ENCODE data around the gene MOG. TPM values are rescaled to one million over a fixed set of nuclear protein-coding genes. Genes with fewer than 3 reads are reported as not detected.

Gene MOG
- total RNA-seq = 0.31 TPM

DNA sequence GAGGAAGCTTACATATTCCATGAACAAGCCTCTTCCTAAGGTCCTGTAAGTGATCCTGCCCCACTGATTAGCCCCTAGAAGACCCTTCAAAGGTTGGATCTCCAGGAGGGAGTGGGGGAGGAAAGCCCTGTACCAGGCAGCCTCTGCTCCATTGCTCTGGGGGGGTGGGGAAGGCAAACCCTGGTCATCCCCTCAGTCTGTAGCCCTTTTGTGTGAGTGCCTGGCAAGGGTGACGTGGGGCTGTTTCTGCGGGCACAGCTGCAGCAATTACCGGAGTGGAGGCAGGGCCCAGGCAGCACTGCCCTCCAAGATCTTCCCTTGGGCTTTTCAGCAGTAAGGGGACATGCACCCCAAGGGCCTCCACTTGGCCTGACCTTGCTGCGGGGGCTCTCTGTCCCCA, at the start of gene MOG:
TSS of gene MOG (plus strand) at position 295 of the 400 bp plus-strand sequence. CDS start 118 bp downstream, outside the sequence.

DNA sequence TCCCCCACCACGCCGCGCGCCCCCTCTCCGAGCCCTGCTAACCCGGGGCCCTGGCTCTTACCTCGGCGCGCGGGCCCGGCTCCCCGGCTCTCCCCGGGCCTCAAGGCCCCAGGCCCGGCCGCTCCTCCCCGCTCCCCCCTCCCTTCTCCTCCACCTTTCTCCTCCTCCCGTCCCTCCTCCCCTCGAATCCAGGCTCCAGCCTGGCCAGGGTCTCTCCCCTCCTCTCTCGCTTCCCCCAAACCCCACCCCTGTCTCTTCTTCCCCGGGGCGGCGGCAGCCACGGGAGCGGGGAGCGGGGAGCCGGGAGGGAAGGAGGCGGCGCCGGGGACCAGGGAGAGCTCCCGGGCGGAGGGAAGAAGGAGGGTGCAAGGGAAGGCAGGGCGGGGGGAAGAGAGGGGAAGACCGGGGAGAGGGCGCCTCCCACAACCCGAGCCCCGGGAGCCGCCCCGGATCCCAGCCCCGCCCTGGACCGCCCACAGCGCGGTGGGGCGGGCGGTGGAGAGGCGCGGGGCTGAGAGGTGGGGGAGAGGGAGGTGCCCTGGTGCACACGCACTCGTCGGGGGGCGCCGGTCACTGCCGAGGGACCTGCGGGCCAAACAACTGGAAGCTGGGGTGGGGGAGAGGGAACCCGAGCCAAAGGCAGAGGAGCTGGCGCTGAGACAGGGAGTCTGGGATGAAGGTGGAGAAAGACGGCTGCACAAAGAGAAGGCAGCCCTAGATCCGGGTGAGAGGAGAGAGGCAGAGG, 23.9 kb upstream of the MOG start, which contains the start of gene GABBR1:
TSS of gene GABBR1 (minus strand) at position 395 of the 745 bp plus-strand sequence. CDS start 798 bp downstream, outside the sequence.

DNA sequence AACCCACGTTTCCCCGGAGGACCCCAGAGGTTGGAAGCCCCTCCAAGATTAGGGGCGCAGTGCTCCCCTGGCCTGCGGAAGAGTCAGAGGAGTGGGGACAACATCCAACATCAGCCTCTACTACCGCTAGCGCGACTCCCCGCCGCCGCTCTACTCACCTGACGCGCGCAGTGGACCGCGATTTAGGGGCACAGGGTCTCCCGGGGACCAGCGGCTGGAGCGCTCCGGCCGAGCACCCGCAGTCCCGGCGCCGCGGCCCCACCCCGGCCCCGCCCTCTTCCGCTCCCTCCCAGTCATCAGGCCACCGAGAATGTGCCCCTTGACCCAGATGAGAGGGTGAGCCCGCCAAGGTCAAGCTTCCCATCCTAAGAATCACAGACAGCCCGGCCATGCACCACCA, 24.0 kb downstream of the MOG start, which contains the start of gene ZFP57:
TSS of gene ZFP57 (minus strand) at position 249 of the 400 bp plus-strand sequence. CDS start 4,149 bp downstream, outside the sequence.

Small RNAs within 50 kb of the gene (small RNA-seq; reads per million reads assigned to genes)
- gene SUMO2P1 (ENCODE audit: low replicate concordance) = not detected

Other genes starting within 250 kb of the MOG start
- gene OR12D1, start 242.2 kb upstream of the MOG start, total RNA-seq = not detected
- not detected for gene OR10C1, start 217.8 kb upstream of the MOG start, total RNA-seq
- not detected for gene OR11A1, start 200.0 kb upstream of the MOG start, total RNA-seq
- not detected for gene OR2H1, start 199.9 kb upstream of the MOG start, total RNA-seq
- gene MAS1L, start 169.1 kb upstream of the MOG start, total RNA-seq = not detected
- gene UBD, start 97.4 kb upstream of the MOG start, total RNA-seq = not detected
- not detected for gene OR2H2, start 72.0 kb upstream of the MOG start, total RNA-seq
- 188 TPM for gene GABBR1, start 23.9 kb upstream of the MOG start, total RNA-seq
- not detected for gene ZFP57, start 24.1 kb downstream of the MOG start, total RNA-seq
- 0.94 TPM for gene HLA-F, start 66.3 kb downstream of the MOG start, total RNA-seq
- gene HLA-G, start 170.7 kb downstream of the MOG start, total RNA-seq = not detected

All from parietal lobe (tissue), 2 donors.